Keratinocyte (primary cell): Measurements from ENCODE around the gene GLE1. TPM values are rescaled to one million over a fixed set of nuclear protein-coding genes. Genes with fewer than 3 reads are reported as not detected.

Experiments used
- DNase-seq: peaks from one replicate; pipeline ENCODE4 v3.0.0-alpha.2; 2011; ENCODE audit warnings: low read depth, missing footprints, low spot score
- FAIRE-seq: peaks from 2 replicates; lab custom pipeline; 2011; peaks lifted over from hg19 to GRCh38; lab: Jason Lieb, UNC
- H2AFZ ChIP-seq: 2 replicates; pipeline ENCODE4 v1.6.0; 2012; ENCODE audit warnings: low read length, control low read depth, inconsistent platforms; ENCODE audit not compliant: control insufficient read depth
- H3K27ac ChIP-seq: 2 replicates; pipeline ENCODE4 v1.5.1; 2011; ENCODE audit warnings: low read length; ENCODE audit not compliant: control insufficient read depth, insufficient read depth
- H3K27me3 ChIP-seq: 3 replicates; pipeline ENCODE4 v1.6.0; 2011; ENCODE audit warnings: low read length; ENCODE audit not compliant: control insufficient read depth, insufficient read depth; ENCODE audit errors: extremely low read depth
- H3K36me3 ChIP-seq, 2 experiments: 2 replicates in 1 of 2; 3 replicates in 1 of 2; pipeline ENCODE4 v1.5.1; 2011; ENCODE audit warnings: low read length in 2 of 2, mild to moderate bottlenecking in 1 of 2; ENCODE audit not compliant: control insufficient read depth in 2 of 2, insufficient read depth in 2 of 2; ENCODE audit errors: extremely low read depth in 1 of 2
- H3K4me1 ChIP-seq: 3 replicates; pipeline ENCODE4 v1.5.1; 2011; ENCODE audit warnings: low read length; ENCODE audit not compliant: control insufficient read depth, insufficient read depth; ENCODE audit errors: extremely low read depth
- H3K4me2 ChIP-seq: 3 replicates; pipeline ENCODE4 v1.6.0; 2011; ENCODE audit warnings: low read depth, low read length; ENCODE audit not compliant: control insufficient read depth, insufficient read depth; ENCODE audit errors: extremely low read depth
- H3K4me3 ChIP-seq, 3 experiments: fragments of 200-600 bp in 1 of 3; sonication (generic) in 1 of 3; 2 replicates in 2 of 3; 3 replicates in 1 of 3; pipeline ENCODE4 v1.5.1; 2011 to 2016; ENCODE audit warnings: low read length in 3 of 3, mild to moderate bottlenecking in 3 of 3, control low read depth in 2 of 3, inconsistent platforms in 1 of 3, low read depth in 1 of 3, mixed read lengths in 1 of 3, mixed run types in 1 of 3, moderate library complexity in 1 of 3; ENCODE audit not compliant: control insufficient read depth in 2 of 3, insufficient read depth in 2 of 3; ENCODE audit errors: extremely low read depth in 1 of 3
- H3K79me2 ChIP-seq: 2 replicates; pipeline ENCODE4 v1.6.0; 2012; ENCODE audit warnings: low read length; ENCODE audit not compliant: control insufficient read depth, insufficient read depth
- H3K9ac ChIP-seq: 3 replicates; pipeline ENCODE4 v1.6.0; 2011; ENCODE audit warnings: low read length; ENCODE audit not compliant: control insufficient read depth, insufficient read depth; ENCODE audit errors: extremely low read depth
- H3K9me1 ChIP-seq: 3 replicates; pipeline ENCODE4 v1.6.0; 2011; ENCODE audit warnings: low read length; ENCODE audit not compliant: control insufficient read depth, insufficient read depth; ENCODE audit errors: extremely low read depth
- H3K9me3 ChIP-seq: 2 replicates; pipeline ENCODE4 v1.5.1; 2012; ENCODE audit warnings: low read depth, low read length; ENCODE audit not compliant: control insufficient read depth
- H4K20me1 ChIP-seq: 3 replicates; pipeline ENCODE4 v1.6.0; 2011; ENCODE audit warnings: low read length; ENCODE audit not compliant: control insufficient read depth, insufficient read depth; ENCODE audit errors: extremely low read depth
- CTCF ChIP-seq, 3 experiments: IDR thresholded peaks in 1 of 3; conservative IDR thresholded peaks in 1 of 3; optimal IDR thresholded peaks in 1 of 3; 2 replicates in 2 of 3; 3 replicates in 1 of 3; pipeline versions ENCODE3 to v1.5.1; 2011; ENCODE audit warnings: low read length in 3 of 3, mild to moderate bottlenecking in 3 of 3, moderate library complexity in 2 of 3, control low read depth in 1 of 3, inconsistent platforms in 1 of 3; ENCODE audit not compliant: insufficient read depth in 2 of 3; ENCODE audit errors: extremely low read depth in 1 of 3
- EZH2 ChIP-seq: IDR thresholded peaks from one replicate; pipeline ENCODE4 v1.6.1; 2012; ENCODE audit warnings: inconsistent platforms, mild to moderate bottlenecking, low read length, moderate library complexity
- dilution Hi-C: fragments of 300-500 bp; cut with MboI; formaldehyde crosslinking; loops from one replicate; pipeline ENCODE4 v1.7.0; 2020; ENCODE audit warnings: low sequenced_read_pairs; ENCODE audit not compliant: extremely low pct_ligation_motif_present
- polyA plus RNA-seq, 5 experiments: library from polyadenylated mRNA; depleted of rRNA in 3 of 5; stranded (reverse) in 3 of 5; stranded (forward) in 1 of 5; unstranded in 1 of 5; fragments of >200 nt; gene quantifications; 1 replicate in 1 of 5; 2 replicates in 3 of 5; 3 replicates in 1 of 5; pipeline versions ENCODE4 v1.2.1 to v1.2.3, GENCODE V29; 2011 to 2012; ENCODE audit warnings: missing spikeins in 2 of 5, low read depth in 1 of 5, low replicate concordance in 1 of 5

Gene GLE1
- polyA plus RNA-seq, 1 donor (not counting 4 experiments of a cell fraction or from before 2014, with no cell fraction given), result 28.3 TPM

- DNase-seq (no peak), FAIRE-seq (no peak)
- dilution Hi-C loops, result no loop called here
- Histone ChIP-seq H3K79me2 (no peaks in the 10 kb centered on the region), H3K36me3 (peaks cover 6 to 20% of the 10 kb centered on the region in 2 experiments), H3K4me3 (no peak overlapping the region), H3K9ac (no peak overlapping the region), H3K9me3 (no peaks in the 10 kb centered on the region), H3K4me2 (no peak overlapping the region), H3K9me1 (no peaks in the 10 kb centered on the region), H3K27ac (no peak overlapping the region), H3K27me3 (no peaks in the 10 kb centered on the region), H2AFZ (no peak overlapping the region), H4K20me1 (no peaks in the 10 kb centered on the region), H3K4me1 (no peaks in the 10 kb centered on the region)
- TF ChIP-seq EZH2, result no peak
- TF ChIP-seq CTCF (optimal IDR thresholded peaks at IDR 0.05 in 1 of 3, IDR thresholded peaks at IDR 0.05 in 1 of 3, conservative IDR thresholded peaks at IDR 0.05 in 1 of 3; ENCODE audit: extremely low read depth in 1 of 3, insufficient read depth in 2 of 3, low read length in 3 of 3), result no peak
These were observed 25.3 kb upstream of the GLE1 start for GRCh38 chr9:128479262-128479661.

- Histone ChIP-seq H3K9me3 (no peaks in the 10 kb centered on the region), H3K27me3 (no peaks in the 10 kb centered on the region), H3K9ac (no peak overlapping the region), H3K4me3 (no peak overlapping the region), H3K4me1 (no peaks in the 10 kb centered on the region), H3K9me1 (no peaks in the 10 kb centered on the region), H3K4me2 (no peak overlapping the region), H2AFZ (no peak overlapping the region), H4K20me1 (no peaks in the 10 kb centered on the region), H3K27ac (no peak overlapping the region), H3K36me3 (peaks cover 17 to 22% of the 10 kb centered on the region in 2 experiments), H3K79me2 (no peaks in the 10 kb centered on the region)
- FAIRE-seq (no peak), DNase-seq (no peak)
- TF ChIP-seq CTCF (optimal IDR thresholded peaks at IDR 0.05 in 1 of 3, IDR thresholded peaks at IDR 0.05 in 1 of 3, conservative IDR thresholded peaks at IDR 0.05 in 1 of 3; ENCODE audit: extremely low read depth in 1 of 3, insufficient read depth in 2 of 3, low read length in 3 of 3) (no peak), EZH2 (no peak)
- dilution Hi-C loops, result no loop called here
These were observed 23.0 kb upstream of the GLE1 start for GRCh38 chr9:128481561-128481960.
